GM18502 (cell line): Measurements from ENCODE around the gene NDUFB10.
A peak's percentile ranks its signal among the peaks of the same experiment; 100 is the strongest.

Source experiments
- ATAC-seq: cut with Tn5 transposase; IDR thresholded peaks from one replicate; pipeline ENCODE4 v1.9.1; 2021; ENCODE audit warnings: mild to moderate bottlenecking; ENCODE audit not compliant: unreplicated experiment, poor library complexity

Gene NDUFB10

GRCh38 chr16:1998852-1999801, 39.8 kb downstream of the NDUFB10 start:
- no peak for ATAC-seq

- ATAC-seq: no peak
Observed at GRCh38 chr16:1999866-2000514, 40.7 kb downstream of the NDUFB10 start.

- ATAC-seq: no peak
Observed at GRCh38 chr16:2001035-2001434, 41.7 kb downstream of the NDUFB10 start.

- ATAC-seq: no peak
Observed at GRCh38 chr16:2001456-2002355, 42.4 kb downstream of the NDUFB10 start.

GRCh38 chr16:2002406-2003230, 43.3 kb downstream of the NDUFB10 start:
- ATAC-seq: no peak

- ATAC-seq: no peak
Observed at GRCh38 chr16:2003231-2003826, 44.0 kb downstream of the NDUFB10 start.

GRCh38 chr16:2003827-2004641, 44.7 kb downstream of the NDUFB10 start:
- peak; percentile 66 for ATAC-seq

- ATAC-seq: no peak
Observed at GRCh38 chr16:2004795-2005517, 45.6 kb downstream of the NDUFB10 start.

GRCh38 chr16:2005646-2006045, 46.3 kb downstream of the NDUFB10 start:
- no peak for ATAC-seq

- no peak for ATAC-seq
Observed at GRCh38 chr16:2006317-2006716, 47.0 kb downstream of the NDUFB10 start.

- ATAC-seq: no peak
Observed at GRCh38 chr16:2007081-2007836, 47.9 kb downstream of the NDUFB10 start.

GRCh38 chr16:2008009-2008526, 48.7 kb downstream of the NDUFB10 start:
- no peak for ATAC-seq

GRCh38 chr16:2008631-2009163, 49.4 kb downstream of the NDUFB10 start:
- peak; percentile 12 for ATAC-seq

GRCh38 chr16:2009164-2009711, 49.9 kb downstream of the NDUFB10 start:
- peak; percentile 32 for ATAC-seq

GRCh38 chr16:2009791-2010510, 50.6 kb downstream of the NDUFB10 start, which contains the start of gene ZNF598:
Gene ZNF598, minus strand, starts transcription at chr16:2009821.
- peak; percentile 78 for ATAC-seq
